HCT116 (cell line): Measurements from ENCODE around the gene CDH4. TPM values are rescaled to one million over a fixed set of nuclear protein-coding genes. Genes with fewer than 3 reads are reported as not detected.

Source experiments
- ATAC-seq: fragments of 200-7000 bp; cut with Tn5 transposase; 2 replicates; pipeline ENCODE4 v1.9.1; 2020; ENCODE audit warnings: mild to moderate bottlenecking, moderate library complexity
- BruUV-seq: library from RNA; stranded (reverse); fragments of 400-500 nt; replicated peaks from 2 replicates; lab custom pipeline; 2021; lab: Mats Ljungman, UMichigan
- CTCF ChIA-PET: fragments of 300-600 bp; sonication (Branson Sonifier 250); formaldehyde crosslinking; loops from one replicate; lab custom pipeline; 2021; ENCODE audit warnings: antibody characterized with exemption; lab: Charles Lee
- POLR2A ChIA-PET: fragments of 300-600, 350-600 bp; sonication (Branson Sonifier 250); formaldehyde crosslinking; loops from one replicate; lab custom pipeline; 2021; ENCODE audit warnings: antibody characterized with exemption; lab: Charles Lee
- RAD21 ChIA-PET, 2 experiments: fragments of 300-600 bp; sonication (Branson Sonifier 250); formaldehyde crosslinking; loops; one replicate each; lab custom pipeline; 2023; ENCODE audit warnings: low total read pairs in 2 of 2; ENCODE audit not compliant: uncharacterized antibody in 2 of 2, unreplicated experiment in 2 of 2, low non-redundant PET in 1 of 2; lab: Charles Lee
- DNase-seq: peaks from one replicate; pipeline ENCODE4 v3.0.0-alpha.2; 2010; ENCODE audit warnings: low read depth, low spot score
- H2AFZ ChIP-seq: fragments of 200-600 bp; shearing (Covaris generic), sonication (generic); 2 replicates; pipeline ENCODE4 v1.6.1; 2017; ENCODE audit warnings: low read depth, mixed run types, mixed read lengths, antibody characterized with exemption, low read length; ENCODE audit not compliant: poor library complexity, severe bottlenecking
- H3K27ac ChIP-seq: 2 replicates; pipeline ENCODE4 v1.5.1; 2012; ENCODE audit warnings: low read depth, low read length
- H3K27me3 ChIP-seq: fragments of 200-600 bp; sonication (generic); 2 replicates; pipeline ENCODE4 v1.6.1; 2016; ENCODE audit warnings: mixed run types, low read length, mixed read lengths; ENCODE audit not compliant: insufficient read depth
- H3K36me3 ChIP-seq, 2 experiments: fragments of 200-500 bp in 1 of 2; fragments of 200-600 bp in 1 of 2; sonication (Bioruptor generic) in 1 of 2; sonication (generic) in 1 of 2; 2 replicates each; pipeline versions ENCODE4 v1.5.1 to v1.6.1; 2014 to 2016; ENCODE audit warnings: low read length in 2 of 2, inconsistent platforms in 1 of 2, mixed read lengths in 1 of 2, mixed run types in 1 of 2; ENCODE audit not compliant: insufficient read depth in 2 of 2, control insufficient read depth in 1 of 2
- H3K4me1 ChIP-seq, 2 experiments: fragments of 200-600 bp in 1 of 2; sonication (generic) in 1 of 2; 2 replicates each; pipeline versions ENCODE4 v1.5.1 to v1.6.1; 2012 to 2017; ENCODE audit warnings: low read length in 2 of 2, inconsistent platforms in 1 of 2, mild to moderate bottlenecking in 1 of 2, mixed read lengths in 1 of 2, mixed run types in 1 of 2, moderate library complexity in 1 of 2; ENCODE audit not compliant: insufficient read depth in 2 of 2, control insufficient read depth in 1 of 2
- H3K4me2 ChIP-seq: fragments of 200-600 bp; sonication (generic); 2 replicates; pipeline ENCODE4 v1.6.1; 2017; ENCODE audit warnings: mixed run types, low read length, mixed read lengths
- H3K4me3 ChIP-seq, 2 experiments: fragments of 200-600 bp in 1 of 2; sonication (generic) in 1 of 2; replicated peaks in 1 of 2; 2 replicates each; pipeline ENCODE4 v1.5.1; 2011 to 2016; ENCODE audit warnings: low read length in 2 of 2, control low read depth in 1 of 2, low read depth in 1 of 2, mild to moderate bottlenecking in 1 of 2, mixed read lengths in 1 of 2, mixed run types in 1 of 2
- H3K79me2 ChIP-seq: fragments of 200-600 bp; sonication (generic); 2 replicates; pipeline ENCODE4 v1.6.1; 2017; ENCODE audit warnings: mild to moderate bottlenecking, mixed run types, low read length, moderate library complexity, mixed read lengths; ENCODE audit not compliant: insufficient read depth
- H3K9ac ChIP-seq: fragments of 200-600 bp; sonication (generic); 2 replicates; pipeline ENCODE4 v1.6.1; 2016; ENCODE audit warnings: low read length, mixed read lengths
- H3K9me2 ChIP-seq: fragments of 200-600 bp; sonication (generic), shearing (Covaris generic); 2 replicates; pipeline ENCODE4 v1.6.1; 2017; ENCODE audit warnings: mixed run types, mild to moderate bottlenecking, moderate library complexity; ENCODE audit not compliant: insufficient read depth
- H3K9me3 ChIP-seq, 2 experiments: fragments of 200-500 bp in 1 of 2; fragments of 200-600 bp in 1 of 2; sonication (Bioruptor generic) in 1 of 2; sonication (generic) in 1 of 2; 2 replicates each; pipeline ENCODE4 v1.6.1; 2014 to 2017; ENCODE audit warnings: low read length in 2 of 2, mixed read lengths in 2 of 2, inconsistent platforms in 1 of 2, low read depth in 1 of 2, mild to moderate bottlenecking in 1 of 2, mixed run types in 1 of 2, moderate library complexity in 1 of 2; ENCODE audit not compliant: control insufficient read depth in 1 of 2, insufficient read depth in 1 of 2
- H4K20me1 ChIP-seq: fragments of 200-600 bp; sonication (generic), shearing (Covaris generic); 2 replicates; pipeline ENCODE4 v1.6.1; 2017; ENCODE audit warnings: mixed run types, mild to moderate bottlenecking, moderate library complexity; ENCODE audit not compliant: insufficient read depth
- CBX3 ChIP-seq: IDR thresholded peaks from 2 replicates; pipeline ENCODE4 v1.6.1; 2012; ENCODE audit warnings: low read depth
- CEBPB ChIP-seq: IDR thresholded peaks from 2 replicates; pipeline ENCODE4 v1.6.1; 2012; ENCODE audit warnings: low read depth
- EGR1 ChIP-seq: IDR thresholded peaks from 2 replicates; pipeline ENCODE4 v1.6.1; 2012; ENCODE audit warnings: low read depth
- ELF1 ChIP-seq: IDR thresholded peaks from 2 replicates; pipeline ENCODE4 v1.6.1; 2012; ENCODE audit warnings: low read depth, borderline replicate concordance
- EZH2 ChIP-seq: fragments of 200-600 bp; sonication (generic); IDR thresholded peaks from 2 replicates; pipeline ENCODE4 v1.6.1; 2017; ENCODE audit warnings: antibody characterized with exemption, mixed run types
- FOSL1 ChIP-seq: IDR thresholded peaks from 2 replicates; pipeline ENCODE4 v1.6.1; 2012; ENCODE audit warnings: low read depth
- JUND ChIP-seq: IDR thresholded peaks from 2 replicates; pipeline ENCODE4 v1.6.1; 2012
- POLR2A ChIP-seq: IDR thresholded peaks from 2 replicates; pipeline ENCODE4 v1.7.0; 2011; ENCODE audit warnings: borderline replicate concordance; ENCODE audit not compliant: insufficient read depth, insufficient read length; ENCODE audit errors: extremely low read depth
- POLR2AphosphoS5 ChIP-seq: IDR thresholded peaks from 2 replicates; pipeline ENCODE4 v1.6.1; 2011; ENCODE audit warnings: mild to moderate bottlenecking, low read depth, low read length, moderate library complexity
- SIN3A ChIP-seq: IDR thresholded peaks from 2 replicates; pipeline ENCODE4 v1.6.1; 2012; ENCODE audit warnings: low read depth
- SP1 ChIP-seq: IDR thresholded peaks from 2 replicates; pipeline ENCODE4 v1.6.1; 2012; ENCODE audit warnings: low read depth
- SRF ChIP-seq: IDR thresholded peaks from 2 replicates; pipeline ENCODE4 v1.6.1; 2012; ENCODE audit warnings: low read depth
- TCF7L2 ChIP-seq: IDR thresholded peaks from 2 replicates; pipeline ENCODE4 v1.7.0; 2011; ENCODE audit warnings: borderline replicate concordance, inconsistent platforms; ENCODE audit not compliant: insufficient read depth, insufficient read length; ENCODE audit errors: extremely low read depth
- YY1 ChIP-seq: IDR thresholded peaks from 2 replicates; pipeline ENCODE4 v1.6.1; 2011; ENCODE audit warnings: low read length, low read depth, moderate library complexity, mild to moderate bottlenecking; ENCODE audit not compliant: insufficient replicate concordance; ENCODE audit errors: extremely low read depth
- ZFX ChIP-seq: fragments of 450-650 bp; IDR thresholded peaks from 2 replicates; pipeline ENCODE4 v1.6.1; 2017
- intact Hi-C: fragments of 100-400 bp; cut with micrococcal nuclease; formaldehyde crosslinking; loops from 2 replicates; pipeline ENCODE4 v1.10.0; 2022
- total RNA-seq: library from RNA; stranded (reverse); gene quantifications from one replicate; pipeline ENCODE4 v1.2.1, GENCODE V29; 2021; ENCODE audit not compliant: unreplicated experiment
- TF ChIP-seq, protein P1 (sequence below), 3 experiments: fragments of 200-600 bp in 1 of 3; sonication (generic) in 1 of 3; IDR thresholded peaks in 2 of 3; conservative IDR thresholded peaks in 1 of 3; 2 replicates each; pipeline ENCODE4 v1.5.1; 2012 to 2017; ENCODE audit warnings: low read depth in 2 of 3, low read length in 2 of 3, antibody characterized with exemption in 1 of 3, borderline replicate concordance in 1 of 3, control low read depth in 1 of 3, mild to moderate bottlenecking in 1 of 3, mixed read lengths in 1 of 3, mixed run types in 1 of 3, moderate library complexity in 1 of 3; ENCODE audit not compliant: insufficient read depth in 1 of 3
- TF ChIP-seq, protein P2 (sequence below): IDR thresholded peaks from 2 replicates; pipeline ENCODE4 v1.6.1; 2012
- TF ChIP-seq, protein P3 (sequence below): IDR thresholded peaks from 2 replicates; pipeline ENCODE4 v1.6.1; 2012; ENCODE audit warnings: low read depth
- TF ChIP-seq, protein P4 (sequence below): IDR thresholded peaks from 2 replicates; pipeline ENCODE4 v1.6.1; 2012
- TF ChIP-seq, protein P5 (sequence below): IDR thresholded peaks from 2 replicates; pipeline ENCODE4 v1.6.1; 2011; ENCODE audit warnings: mild to moderate bottlenecking, low read length, moderate library complexity; ENCODE audit not compliant: insufficient replicate concordance; ENCODE audit errors: extremely low read depth

Gene CDH4
- total RNA-seq, 1 experiment from 2014 or later: not detected

DNA sequence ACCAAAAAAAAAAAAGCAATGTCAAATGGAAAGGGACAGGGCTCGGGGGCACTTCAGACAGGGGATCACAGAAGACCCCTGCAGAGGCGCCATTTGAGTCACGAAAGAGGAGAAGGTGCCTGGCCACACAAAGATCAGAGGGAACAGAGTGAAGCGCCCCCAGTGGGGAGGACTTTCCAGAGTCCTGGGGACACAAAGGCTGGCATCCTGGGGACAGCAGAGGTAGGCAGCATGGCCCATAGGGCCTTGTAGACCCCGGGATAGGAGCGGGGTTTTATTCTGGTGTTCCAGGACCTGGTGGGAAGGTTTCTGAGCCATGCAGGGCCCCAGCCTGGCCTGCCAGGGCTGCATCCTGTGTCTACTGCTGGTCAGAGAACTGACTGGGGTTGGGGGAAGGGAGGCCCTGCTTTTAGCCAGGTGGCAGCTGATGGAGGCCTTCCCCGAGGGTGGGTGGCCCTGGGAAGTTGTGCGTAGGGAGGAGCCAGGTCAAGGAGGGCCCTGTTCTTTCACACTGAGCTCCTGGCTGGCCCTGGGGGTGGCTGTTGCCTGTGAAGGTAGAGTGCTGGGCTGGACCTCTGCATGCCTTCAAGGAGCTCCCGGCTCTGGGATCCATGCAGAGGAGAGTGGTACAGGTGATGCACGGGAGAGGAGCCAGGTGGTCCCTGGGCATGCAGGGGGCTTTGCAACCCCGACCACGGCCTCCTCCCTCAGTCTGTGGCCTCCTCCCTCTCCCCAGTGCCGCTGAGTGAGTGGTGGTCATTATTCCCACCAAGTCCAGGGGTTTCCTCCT is 117.9 kb downstream of the CDH4 start:
- H3K9ac ChIP-seq: no peak overlapping the region
- no peak overlapping the region for H3K4me2 ChIP-seq
- no peaks in the 10 kb centered on the region for H4K20me1 ChIP-seq
- H3K79me2 ChIP-seq: no peaks in the 10 kb centered on the region
- no peaks in the 10 kb centered on the region for H3K27me3 ChIP-seq
- no TSS peak for BruUV-seq
- no peak overlapping the region for H3K27ac ChIP-seq
- no peaks in the 10 kb centered on the region for H3K9me2 ChIP-seq
- no peak overlapping the region for H2AFZ ChIP-seq
- ATAC-seq (no peak), DNase-seq (no peak)
- H3K4me1 ChIP-seq: no peaks in the 10 kb centered on the region
- POLR2A ChIA-PET: no interaction called here
- H3K9me3 ChIP-seq: peaks cover 0 to 16% of the 10 kb centered on the region in 2 experiments; a peak in 2 of 4 replicates
- intact Hi-C loops: no loop called here
- RAD21 ChIA-PET: no interaction called here
- CTCF ChIA-PET: no interaction called here
- H3K4me3 ChIP-seq: no peak overlapping the region
- no peaks in the 10 kb centered on the region for H3K36me3 ChIP-seq
- TF ChIP-seq, protein P1, sequence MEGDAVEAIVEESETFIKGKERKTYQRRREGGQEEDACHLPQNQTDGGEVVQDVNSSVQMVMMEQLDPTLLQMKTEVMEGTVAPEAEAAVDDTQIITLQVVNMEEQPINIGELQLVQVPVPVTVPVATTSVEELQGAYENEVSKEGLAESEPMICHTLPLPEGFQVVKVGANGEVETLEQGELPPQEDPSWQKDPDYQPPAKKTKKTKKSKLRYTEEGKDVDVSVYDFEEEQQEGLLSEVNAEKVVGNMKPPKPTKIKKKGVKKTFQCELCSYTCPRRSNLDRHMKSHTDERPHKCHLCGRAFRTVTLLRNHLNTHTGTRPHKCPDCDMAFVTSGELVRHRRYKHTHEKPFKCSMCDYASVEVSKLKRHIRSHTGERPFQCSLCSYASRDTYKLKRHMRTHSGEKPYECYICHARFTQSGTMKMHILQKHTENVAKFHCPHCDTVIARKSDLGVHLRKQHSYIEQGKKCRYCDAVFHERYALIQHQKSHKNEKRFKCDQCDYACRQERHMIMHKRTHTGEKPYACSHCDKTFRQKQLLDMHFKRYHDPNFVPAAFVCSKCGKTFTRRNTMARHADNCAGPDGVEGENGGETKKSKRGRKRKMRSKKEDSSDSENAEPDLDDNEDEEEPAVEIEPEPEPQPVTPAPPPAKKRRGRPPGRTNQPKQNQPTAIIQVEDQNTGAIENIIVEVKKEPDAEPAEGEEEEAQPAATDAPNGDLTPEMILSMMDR (IDR thresholded peaks at IDR 0.05 in 2 of 3, conservative IDR thresholded peaks at IDR 0.05 in 1 of 3; ENCODE audit: borderline replicate concordance in 1 of 3, insufficient read depth in 1 of 3, low read depth in 2 of 3, low read length in 2 of 3): no peak
- no peak for TF ChIP-seq JUND
- TF ChIP-seq EZH2: no peak
- TF ChIP-seq CBX3: no peak
- no peak for TF ChIP-seq SP1
- TF ChIP-seq YY1: no peak
- TF ChIP-seq CEBPB: no peak
- TF ChIP-seq EGR1: no peak
- TF ChIP-seq, protein P2, sequence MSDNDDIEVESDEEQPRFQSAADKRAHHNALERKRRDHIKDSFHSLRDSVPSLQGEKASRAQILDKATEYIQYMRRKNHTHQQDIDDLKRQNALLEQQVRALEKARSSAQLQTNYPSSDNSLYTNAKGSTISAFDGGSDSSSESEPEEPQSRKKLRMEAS: no peak
- TF ChIP-seq FOSL1: no peak
- TF ChIP-seq, protein P3, sequence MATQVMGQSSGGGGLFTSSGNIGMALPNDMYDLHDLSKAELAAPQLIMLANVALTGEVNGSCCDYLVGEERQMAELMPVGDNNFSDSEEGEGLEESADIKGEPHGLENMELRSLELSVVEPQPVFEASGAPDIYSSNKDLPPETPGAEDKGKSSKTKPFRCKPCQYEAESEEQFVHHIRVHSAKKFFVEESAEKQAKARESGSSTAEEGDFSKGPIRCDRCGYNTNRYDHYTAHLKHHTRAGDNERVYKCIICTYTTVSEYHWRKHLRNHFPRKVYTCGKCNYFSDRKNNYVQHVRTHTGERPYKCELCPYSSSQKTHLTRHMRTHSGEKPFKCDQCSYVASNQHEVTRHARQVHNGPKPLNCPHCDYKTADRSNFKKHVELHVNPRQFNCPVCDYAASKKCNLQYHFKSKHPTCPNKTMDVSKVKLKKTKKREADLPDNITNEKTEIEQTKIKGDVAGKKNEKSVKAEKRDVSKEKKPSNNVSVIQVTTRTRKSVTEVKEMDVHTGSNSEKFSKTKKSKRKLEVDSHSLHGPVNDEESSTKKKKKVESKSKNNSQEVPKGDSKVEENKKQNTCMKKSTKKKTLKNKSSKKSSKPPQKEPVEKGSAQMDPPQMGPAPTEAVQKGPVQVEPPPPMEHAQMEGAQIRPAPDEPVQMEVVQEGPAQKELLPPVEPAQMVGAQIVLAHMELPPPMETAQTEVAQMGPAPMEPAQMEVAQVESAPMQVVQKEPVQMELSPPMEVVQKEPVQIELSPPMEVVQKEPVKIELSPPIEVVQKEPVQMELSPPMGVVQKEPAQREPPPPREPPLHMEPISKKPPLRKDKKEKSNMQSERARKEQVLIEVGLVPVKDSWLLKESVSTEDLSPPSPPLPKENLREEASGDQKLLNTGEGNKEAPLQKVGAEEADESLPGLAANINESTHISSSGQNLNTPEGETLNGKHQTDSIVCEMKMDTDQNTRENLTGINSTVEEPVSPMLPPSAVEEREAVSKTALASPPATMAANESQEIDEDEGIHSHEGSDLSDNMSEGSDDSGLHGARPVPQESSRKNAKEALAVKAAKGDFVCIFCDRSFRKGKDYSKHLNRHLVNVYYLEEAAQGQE: no peak
- TF ChIP-seq ZFX: no peak
- no peak for TF ChIP-seq POLR2AphosphoS5
- no peak for TF ChIP-seq SRF
- TF ChIP-seq, protein P4, sequence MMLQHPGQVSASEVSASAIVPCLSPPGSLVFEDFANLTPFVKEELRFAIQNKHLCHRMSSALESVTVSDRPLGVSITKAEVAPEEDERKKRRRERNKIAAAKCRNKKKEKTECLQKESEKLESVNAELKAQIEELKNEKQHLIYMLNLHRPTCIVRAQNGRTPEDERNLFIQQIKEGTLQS: no peak
- TF ChIP-seq, protein P5, sequence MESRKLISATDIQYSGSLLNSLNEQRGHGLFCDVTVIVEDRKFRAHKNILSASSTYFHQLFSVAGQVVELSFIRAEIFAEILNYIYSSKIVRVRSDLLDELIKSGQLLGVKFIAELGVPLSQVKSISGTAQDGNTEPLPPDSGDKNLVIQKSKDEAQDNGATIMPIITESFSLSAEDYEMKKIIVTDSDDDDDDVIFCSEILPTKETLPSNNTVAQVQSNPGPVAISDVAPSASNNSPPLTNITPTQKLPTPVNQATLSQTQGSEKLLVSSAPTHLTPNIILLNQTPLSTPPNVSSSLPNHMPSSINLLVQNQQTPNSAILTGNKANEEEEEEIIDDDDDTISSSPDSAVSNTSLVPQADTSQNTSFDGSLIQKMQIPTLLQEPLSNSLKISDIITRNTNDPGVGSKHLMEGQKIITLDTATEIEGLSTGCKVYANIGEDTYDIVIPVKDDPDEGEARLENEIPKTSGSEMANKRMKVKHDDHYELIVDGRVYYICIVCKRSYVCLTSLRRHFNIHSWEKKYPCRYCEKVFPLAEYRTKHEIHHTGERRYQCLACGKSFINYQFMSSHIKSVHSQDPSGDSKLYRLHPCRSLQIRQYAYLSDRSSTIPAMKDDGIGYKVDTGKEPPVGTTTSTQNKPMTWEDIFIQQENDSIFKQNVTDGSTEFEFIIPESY: no peak
- TF ChIP-seq TCF7L2: no peak
- no peak for TF ChIP-seq ELF1
- no peak for TF ChIP-seq SIN3A
- TF ChIP-seq POLR2A: no peak
